HEK293T (cell line): ENCODE measurements around the gene C1orf226.

Experiments used
- CTCF ChIA-PET: fragments of 350-600 bp; formaldehyde crosslinking; extraction: SDS; loops from one replicate; lab custom pipeline; 2021; ENCODE audit warnings: antibody characterized with exemption, inconsistent platforms; lab: Yijun Ruan, JAX
- POLR2A ChIA-PET: fragments of 350-600 bp; formaldehyde crosslinking; extraction: SDS; loops from one replicate; lab custom pipeline; 2020; ENCODE audit warnings: antibody characterized with exemption, inconsistent platforms; lab: Yijun Ruan, JAX
- DNase-seq: peaks from one replicate; pipeline ENCODE4 v3.0.0; 2012; ENCODE audit warnings: mixed read lengths; ENCODE audit errors: extremely low spot score
- ARNT ChIP-seq: fragments of 450-650 bp; IDR thresholded peaks from 2 replicates; pipeline ENCODE4 v1.6.1; 2017; ENCODE audit warnings: mild to moderate bottlenecking
- BHLHE40 ChIP-seq: fragments of 450-650 bp; IDR thresholded peaks from 2 replicates; pipeline ENCODE4 v1.6.1; 2016; ENCODE audit warnings: mild to moderate bottlenecking, moderate library complexity, borderline replicate concordance
- CTBP1 ChIP-seq: fragments of 450-650 bp; IDR thresholded peaks from 2 replicates; pipeline ENCODE4 v1.6.1; 2016; ENCODE audit warnings: borderline replicate concordance
- ELF4 ChIP-seq: fragments of 450-650 bp; IDR thresholded peaks from 2 replicates; pipeline ENCODE4 v1.6.1; 2017; ENCODE audit warnings: antibody characterized with exemption
- FOXA1 ChIP-seq: fragments of 450-650 bp; IDR thresholded peaks from 2 replicates; pipeline ENCODE4 v1.6.1; 2016; ENCODE audit warnings: mild to moderate bottlenecking
- FOXK2 ChIP-seq: fragments of 450-650 bp; IDR thresholded peaks from 2 replicates; pipeline ENCODE4 v1.6.1; 2016; ENCODE audit warnings: mild to moderate bottlenecking
- FOXM1 ChIP-seq: fragments of 450-650 bp; IDR thresholded peaks from 2 replicates; pipeline ENCODE4 v1.6.1; 2017; ENCODE audit warnings: mild to moderate bottlenecking, borderline replicate concordance
- HDGF ChIP-seq: fragments of 450-650 bp; IDR thresholded peaks from 2 replicates; pipeline ENCODE4 v1.6.1; 2017; ENCODE audit warnings: antibody characterized with exemption, borderline replicate concordance
- L3MBTL2 ChIP-seq: fragments of 450-650 bp; conservative IDR thresholded peaks from 2 replicates; pipeline ENCODE4 v1.6.1; 2016; ENCODE audit warnings: mild to moderate bottlenecking
- LEF1 ChIP-seq: fragments of 450-650 bp; IDR thresholded peaks from 2 replicates; pipeline ENCODE4 v1.6.1; 2017; ENCODE audit warnings: mild to moderate bottlenecking, borderline replicate concordance
- NFRKB ChIP-seq: fragments of 450-650 bp; IDR thresholded peaks from 2 replicates; pipeline ENCODE4 v1.6.1; 2016; ENCODE audit warnings: mild to moderate bottlenecking, moderate library complexity
- PKNOX1 ChIP-seq: fragments of 450-650 bp; IDR thresholded peaks from 2 replicates; pipeline ENCODE4 v1.6.1; 2016
- SP1 ChIP-seq: fragments of 450-650 bp; IDR thresholded peaks from 2 replicates; pipeline ENCODE4 v1.6.1; 2017
- SUZ12 ChIP-seq: fragments of 450-650 bp; IDR thresholded peaks from 2 replicates; pipeline ENCODE4 v1.6.1; 2016; ENCODE audit warnings: mild to moderate bottlenecking
- TARDBP ChIP-seq: fragments of 450-650 bp; IDR thresholded peaks from 2 replicates; pipeline ENCODE4 v1.6.1; 2016
- ZNF384 ChIP-seq: fragments of 450-650 bp; IDR thresholded peaks from 2 replicates; pipeline ENCODE4 v1.6.1; 2016

Gene C1orf226

GRCh38 chr1:162359523-162360236 lies 21.8 kb upstream of the C1orf226 start:
- no peak for DNase-seq
- ChIA-PET POLR2A (no interaction called here), CTCF (no interaction called here)
- TF ChIP-seq BHLHE40: no peak
- no peak for TF ChIP-seq FOXK2
- no peak for TF ChIP-seq L3MBTL2
- no peak for TF ChIP-seq PKNOX1
- TF ChIP-seq ELF4: no peak
- no peak for TF ChIP-seq TARDBP
- TF ChIP-seq ARNT: no peak
- no peak for TF ChIP-seq SP1
- no peak for TF ChIP-seq FOXA1
- TF ChIP-seq ZNF384: no peak
- TF ChIP-seq CTBP1: no peak
- no peak for TF ChIP-seq HDGF
- no peak for TF ChIP-seq FOXM1
- no peak for TF ChIP-seq LEF1
- TF ChIP-seq SUZ12: no peak
- no peak for TF ChIP-seq NFRKB

- POLR2A ChIA-PET: no interaction called here
Observed at GRCh38 chr1:162360237-162360873, 21.2 kb upstream of the C1orf226 start.

GRCh38 chr1:162360874-162361260 lies 20.7 kb upstream of the C1orf226 start:
- CTCF ChIA-PET: no interaction called here
- TF ChIP-seq ARNT: no peak
- no peak for TF ChIP-seq BHLHE40
- no peak for TF ChIP-seq FOXK2
- no peak for TF ChIP-seq L3MBTL2
- TF ChIP-seq FOXA1: no peak
- no peak for TF ChIP-seq PKNOX1
- TF ChIP-seq HDGF: no peak
- no peak for TF ChIP-seq CTBP1
- no peak for TF ChIP-seq SUZ12
- TF ChIP-seq SP1: no peak
- TF ChIP-seq NFRKB: no peak
- TF ChIP-seq FOXM1: no peak
- no peak for TF ChIP-seq ZNF384
- no peak for TF ChIP-seq ELF4
- no peak for TF ChIP-seq LEF1
- no peak for TF ChIP-seq TARDBP
- DNase-seq: no peak
- POLR2A ChIA-PET: no interaction called here

More at GRCh38 chr1:162360237-162360873, 21.2 kb upstream of the C1orf226 start:
- TF ChIP-seq FOXK2: no peak
- no peak for TF ChIP-seq TARDBP
- TF ChIP-seq ARNT: no peak
- TF ChIP-seq NFRKB: no peak
- TF ChIP-seq SUZ12: no peak
- no peak for TF ChIP-seq FOXM1
- no peak for DNase-seq
- CTCF ChIA-PET: no interaction called here

- POLR2A ChIA-PET: no interaction called here
- no peak for DNase-seq
- TF ChIP-seq TARDBP: no peak
- TF ChIP-seq SUZ12: no peak
- no peak for TF ChIP-seq HDGF
- no peak for TF ChIP-seq LEF1
- no peak for TF ChIP-seq FOXA1
- no peak for TF ChIP-seq BHLHE40
- CTCF ChIA-PET: no interaction called here
Observed at GRCh38 chr1:162361349-162361748, 20.2 kb upstream of the C1orf226 start.

- CTCF ChIA-PET: interaction anchor here (0.6 kb wide), 1 partner anchor 484 kb away, joined by 3 read pairs; no protein-coding TSS in a partner anchor
- no peak for DNase-seq
- POLR2A ChIA-PET: no interaction called here
- TF ChIP-seq ARNT (no peak), HDGF (no peak), PKNOX1 (no peak), CTBP1 (no peak), SP1 (no peak)
Observed at GRCh38 chr1:162363823-162364222, 17.7 kb upstream of the C1orf226 start.

- CTCF ChIA-PET: no interaction called here
- no peak for TF ChIP-seq SUZ12
- TF ChIP-seq ZNF384: no peak
- TF ChIP-seq CTBP1: no peak
- TF ChIP-seq BHLHE40: no peak
- TF ChIP-seq NFRKB: no peak
- TF ChIP-seq ARNT: no peak
- no peak for TF ChIP-seq ELF4
- no peak for TF ChIP-seq LEF1
- TF ChIP-seq HDGF: no peak
- TF ChIP-seq FOXA1: no peak
- no peak for TF ChIP-seq FOXK2
- POLR2A ChIA-PET: no interaction called here
- no peak for DNase-seq
Observed at GRCh38 chr1:162364498-162364897, 17.0 kb upstream of the C1orf226 start.
